HG03521 (cell line): Measurements from ENCODE around the gene LHCGR.
"Not testable (repeated sequence)": the region's sequence is repeated elsewhere in the genome, so short reads cannot be mapped to it uniquely, and the experiment has no call there.

ENCODE experiments used
- ATAC-seq: cut with Tn5 transposase; IDR thresholded peaks from one replicate; pipeline ENCODE4 v1.9.1; 2021; ENCODE audit warnings: mild to moderate bottlenecking, moderate library complexity; ENCODE audit not compliant: unreplicated experiment

LHCGR gene

DNA sequence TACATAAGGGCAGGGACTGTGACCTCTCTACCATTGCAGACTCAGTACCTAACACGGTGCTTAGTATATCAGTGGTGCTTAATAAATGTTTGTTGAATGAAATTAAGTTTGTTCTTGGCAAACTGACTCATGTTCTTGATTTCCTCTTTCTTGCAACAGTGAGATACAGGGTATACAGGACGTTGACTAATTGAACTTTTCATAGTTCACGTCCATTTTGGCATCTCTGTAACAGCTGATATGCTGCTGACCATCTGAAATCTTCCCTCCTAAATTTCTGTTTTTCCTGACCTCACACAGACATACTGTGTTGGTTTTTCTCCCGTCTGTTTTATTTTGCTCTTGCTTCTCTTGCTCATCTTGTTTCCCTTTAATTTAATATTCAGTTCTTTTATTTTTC lies 44.2 kb downstream of the LHCGR start:
- ATAC-seq = no peak

GRCh38 chr2:48709096-48710034 lies 46.2 kb downstream of the LHCGR start:
- ATAC-seq = no peak

- no peak for ATAC-seq
Measured at GRCh38 chr2:48707466-48707865, 48.1 kb downstream of the LHCGR start.

GRCh38 chr2:48703621-48704020 lies 51.9 kb downstream of the LHCGR start:
- ATAC-seq = not testable (repeated sequence)

DNA sequence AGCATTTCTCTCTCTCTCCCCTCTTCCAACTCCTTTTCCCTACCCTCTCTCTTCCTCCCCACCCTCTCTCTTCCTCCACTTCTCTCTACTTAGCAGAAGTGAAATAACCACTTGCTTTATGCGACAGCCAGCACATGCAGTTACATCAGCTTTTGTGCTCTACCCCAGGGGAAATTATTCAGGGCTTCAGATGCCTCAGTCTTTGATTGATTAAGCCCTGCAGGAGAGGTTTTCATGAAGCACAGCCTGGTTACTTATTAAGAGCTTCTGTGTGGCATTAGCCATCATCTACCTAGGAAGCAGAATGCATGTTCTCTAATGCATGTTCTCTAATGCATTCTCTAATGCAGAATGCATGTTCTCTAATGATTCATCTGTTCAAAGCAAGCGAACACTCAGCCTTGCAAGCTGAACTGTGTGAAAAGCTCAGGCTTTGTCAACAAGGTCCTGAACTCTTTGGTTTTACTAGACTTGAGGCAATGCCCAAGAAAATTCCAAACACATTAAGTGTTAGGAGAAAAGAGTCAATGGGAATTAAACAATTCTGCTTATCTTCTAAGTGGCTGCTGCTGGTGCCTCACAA lies 56.1 kb downstream of the LHCGR start:
- ATAC-seq = no peak

GRCh38 chr2:48696881-48697280 lies 58.6 kb downstream of the LHCGR start:
- no peak for ATAC-seq

DNA sequence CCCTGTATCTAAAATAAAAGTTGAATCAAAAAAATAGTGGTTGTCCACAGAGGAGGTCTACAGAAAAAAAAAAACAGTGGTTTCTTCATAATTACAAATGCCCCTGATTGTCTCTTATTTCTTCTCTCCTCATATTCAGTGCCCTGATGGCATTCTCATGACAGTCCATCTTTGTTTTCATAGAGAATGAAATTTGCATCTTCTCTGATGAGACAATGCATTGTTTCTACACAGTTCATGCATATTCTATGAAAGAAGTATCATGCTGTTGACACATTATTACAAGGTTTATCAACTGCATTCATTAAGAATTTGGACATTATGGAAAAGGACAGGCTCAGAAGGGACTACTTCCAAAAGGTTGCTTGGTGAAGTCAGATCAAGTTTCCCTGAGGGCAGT lies 59.5 kb downstream of the LHCGR start:
- ATAC-seq = no peak

- no peak for ATAC-seq
Measured at GRCh38 chr2:48694149-48694548, 61.4 kb downstream of the LHCGR start.

GRCh38 chr2:48693645-48694044 lies 61.9 kb downstream of the LHCGR start:
- ATAC-seq = no peak

DNA sequence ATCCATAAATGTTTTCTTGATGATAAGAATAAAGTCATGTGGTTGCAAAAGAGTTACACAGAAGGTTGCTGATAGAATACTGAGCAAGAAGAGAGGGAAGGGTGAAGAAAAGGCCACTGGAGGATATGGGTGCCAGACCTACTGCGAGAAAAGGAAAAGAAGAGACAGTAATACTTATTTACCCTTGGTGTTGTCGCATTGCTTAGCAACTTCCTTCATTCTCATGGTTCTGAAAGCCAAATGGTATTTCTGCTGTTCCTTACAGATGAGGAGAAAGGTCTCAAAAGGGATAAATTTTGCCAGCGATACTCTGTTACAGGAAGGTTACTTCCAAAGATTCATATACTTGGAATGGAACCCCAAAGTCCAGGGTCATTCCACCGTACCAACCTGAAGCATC lies 62.5 kb downstream of the LHCGR start:
- no peak for ATAC-seq

GRCh38 chr2:48691935-48692691 lies 63.4 kb downstream of the LHCGR start:
- ATAC-seq = no peak

- ATAC-seq = no peak
Measured at GRCh38 chr2:48685126-48685525, 70.4 kb downstream of the LHCGR start.

DNA sequence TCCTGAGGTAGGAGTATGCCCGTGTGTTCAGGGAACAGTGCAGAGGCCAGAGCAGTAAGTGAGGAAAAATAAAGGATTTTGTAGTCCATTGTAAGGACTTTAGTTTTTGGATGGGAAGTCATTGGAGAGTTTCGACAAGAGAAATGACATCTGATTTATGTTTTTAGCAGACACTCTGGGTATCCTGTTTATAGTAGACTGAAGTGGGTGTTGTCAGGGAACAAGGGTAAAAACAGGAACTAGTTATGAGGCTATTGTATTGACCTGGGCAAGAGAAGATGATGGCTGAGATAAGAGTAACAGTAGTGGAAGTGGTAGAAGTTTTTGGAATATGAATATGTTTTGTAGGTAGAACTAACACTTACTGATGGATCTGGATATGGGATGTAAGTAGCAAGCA lies 78.1 kb downstream of the LHCGR start:
- ATAC-seq = no peak

DNA sequence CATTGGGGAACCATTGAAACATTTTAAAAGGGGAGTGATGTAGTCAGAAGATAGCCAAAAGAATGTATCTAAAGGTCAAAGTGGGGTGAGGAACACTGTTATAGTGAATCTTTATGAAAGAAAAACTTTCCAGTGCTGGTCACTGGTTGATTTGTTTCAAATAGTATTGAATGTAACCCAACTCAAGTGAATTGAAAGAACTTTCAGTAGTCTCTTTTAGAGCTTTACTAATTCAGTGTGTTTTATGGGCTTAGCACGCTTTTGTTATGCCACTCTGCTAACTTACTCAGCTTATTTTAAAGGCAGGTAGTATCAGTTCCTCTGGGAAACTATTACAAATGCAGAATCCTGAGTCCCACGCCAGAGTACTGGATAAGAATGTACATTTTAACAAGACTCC lies 80.6 kb downstream of the LHCGR start:
- ATAC-seq = no peak

GRCh38 chr2:48673581-48673980 lies 81.9 kb downstream of the LHCGR start:
- no peak for ATAC-seq

- ATAC-seq = peak; percentile 72
Measured at GRCh38 chr2:48668992-48669391, 86.5 kb downstream of the LHCGR start.

DNA sequence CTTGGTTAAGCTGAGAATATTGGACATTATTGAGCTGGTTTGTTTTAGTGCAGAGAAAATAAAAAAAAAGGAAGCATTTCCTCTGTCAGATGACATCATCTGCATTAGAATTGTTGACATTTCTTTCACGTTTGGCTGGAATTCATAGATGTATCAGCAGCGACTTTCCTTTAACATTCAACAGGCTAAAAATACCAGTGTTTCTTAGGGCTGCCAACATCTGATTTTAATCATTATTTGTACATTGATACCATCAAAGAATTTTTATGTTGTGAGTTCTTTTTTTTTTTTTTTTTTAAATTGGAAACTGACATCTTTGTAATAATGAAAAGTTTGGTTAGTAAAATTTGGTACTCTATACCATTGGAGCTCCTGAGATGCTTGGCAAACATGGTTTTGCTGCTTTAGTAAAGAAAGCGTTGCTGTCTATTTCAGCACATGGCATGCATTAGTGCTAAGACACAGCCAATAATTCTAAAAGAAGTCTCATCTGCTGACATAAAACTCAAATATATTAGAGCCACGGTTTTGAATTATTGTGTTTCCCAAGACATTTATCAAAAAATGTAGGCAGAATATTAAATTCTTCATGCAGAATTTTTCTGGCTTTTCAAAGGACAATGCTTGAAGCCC lies 104.2 kb downstream of the LHCGR start:
- ATAC-seq = no peak

DNA sequence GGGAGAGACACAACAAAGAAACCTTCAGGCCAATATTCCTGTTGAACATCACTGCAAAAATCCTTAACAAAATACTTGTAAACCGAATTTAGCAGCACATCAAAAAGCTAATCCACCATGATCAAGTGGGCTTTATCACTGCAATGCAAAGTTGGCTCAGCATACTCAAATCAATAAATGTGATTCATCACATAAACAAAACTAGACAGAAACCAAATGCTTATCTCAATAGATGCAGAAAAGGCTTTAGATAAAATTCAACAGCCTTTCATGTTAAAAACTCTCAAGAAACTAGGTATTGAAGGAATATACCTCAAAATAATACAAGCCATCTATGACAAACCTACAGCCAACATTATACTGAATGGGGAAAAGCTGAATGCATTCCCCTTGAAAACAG lies 117.3 kb downstream of the LHCGR start:
- ATAC-seq = no peak
